H9 (cell line): ENCODE results near the gene TAF1C. TPM values are rescaled to one million over a fixed set of nuclear protein-coding genes. Genes with fewer than 3 reads are reported as not detected.

Source experiments
- DNase-seq: peaks from one replicate; pipeline ENCODE4 v3.0.0-alpha.2; 2017
- H2AFZ ChIP-seq: one replicate; pipeline ENCODE4 v1.6.1; 2013; ENCODE audit warnings: mild to moderate bottlenecking, low read length, control low read depth, moderate library complexity
- H2AK5ac ChIP-seq: 2 replicates; pipeline ENCODE4 v1.6.1; 2013; ENCODE audit warnings: low read length, control low read depth, mixed read lengths; ENCODE audit not compliant: insufficient read length
- H2BK120ac ChIP-seq: one replicate; pipeline ENCODE4 v1.6.1; 2013; ENCODE audit warnings: low read depth, mild to moderate bottlenecking, low read length, control low read depth, inconsistent platforms; ENCODE audit not compliant: poor library complexity, severe bottlenecking
- H2BK12ac ChIP-seq: 2 replicates; pipeline ENCODE4 v1.6.1; 2013; ENCODE audit warnings: low read length, control low read depth, mixed read lengths, low read depth; ENCODE audit not compliant: insufficient read length
- H2BK15ac ChIP-seq: 2 replicates; pipeline ENCODE4 v1.6.1; 2013; ENCODE audit warnings: low read depth, low read length, control low read depth
- H2BK20ac ChIP-seq: one replicate; pipeline ENCODE4 v1.6.1; 2013; ENCODE audit warnings: low read depth, mild to moderate bottlenecking, low read length, control low read depth, inconsistent platforms; ENCODE audit not compliant: poor library complexity, severe bottlenecking
- H2BK5ac ChIP-seq: 2 replicates; pipeline ENCODE4 v1.6.1; 2013; ENCODE audit warnings: low read length, control low read depth, mixed read lengths; ENCODE audit not compliant: insufficient read length
- H3K14ac ChIP-seq: 2 replicates; pipeline ENCODE4 v1.6.1; 2013; ENCODE audit warnings: low read length, control low read depth; ENCODE audit not compliant: insufficient read depth
- H3K18ac ChIP-seq: 2 replicates; pipeline ENCODE4 v1.6.1; 2013; ENCODE audit warnings: low read depth, mild to moderate bottlenecking, mixed read lengths, low read length, control low read depth; ENCODE audit not compliant: insufficient read length
- H3K23ac ChIP-seq: 2 replicates; pipeline ENCODE4 v1.6.1; 2013; ENCODE audit warnings: low read length, control low read depth, mixed read lengths, low read depth; ENCODE audit not compliant: insufficient read length
- H3K23me2 ChIP-seq: 2 replicates; pipeline ENCODE4 v1.6.1; 2013; ENCODE audit warnings: low read depth, mild to moderate bottlenecking, mixed read lengths, low read length, control low read depth; ENCODE audit not compliant: insufficient read length, poor library complexity, severe bottlenecking
- H3K27ac ChIP-seq: 2 replicates; pipeline ENCODE4 v1.5.1; 2013; ENCODE audit warnings: low read length, control low read depth, mixed read lengths, low read depth; ENCODE audit not compliant: insufficient read length
- H3K27me3 ChIP-seq: 2 replicates; pipeline ENCODE4 v1.6.1; 2013; ENCODE audit warnings: low read length, control low read depth, inconsistent platforms; ENCODE audit not compliant: insufficient read depth
- H3K4ac ChIP-seq: 2 replicates; pipeline ENCODE4 v1.6.1; 2013; ENCODE audit warnings: low read depth, mild to moderate bottlenecking, control low read depth, inconsistent platforms, low read length, moderate library complexity
- H3K4me1 ChIP-seq: 2 replicates; pipeline ENCODE4 v1.6.1; 2013; ENCODE audit warnings: low read length, control low read depth, inconsistent platforms; ENCODE audit not compliant: insufficient read depth
- H3K4me2 ChIP-seq: 2 replicates; pipeline ENCODE4 v1.6.1; 2013; ENCODE audit warnings: low read length, control low read depth, mixed read lengths; ENCODE audit not compliant: insufficient read length, insufficient read depth
- H3K56ac ChIP-seq: 2 replicates; pipeline ENCODE4 v1.6.1; 2013; ENCODE audit warnings: low read depth, mild to moderate bottlenecking, mixed read lengths, low read length, control low read depth; ENCODE audit not compliant: insufficient read length
- H3K79me1 ChIP-seq: 2 replicates; pipeline ENCODE4 v1.6.1; 2013; ENCODE audit warnings: low read depth, mild to moderate bottlenecking, moderate library complexity, low read length, control low read depth, inconsistent platforms; ENCODE audit not compliant: insufficient read depth, poor library complexity, severe bottlenecking
- H3K79me2 ChIP-seq: 2 replicates; pipeline ENCODE4 v1.6.1; 2013; ENCODE audit warnings: low read length, control low read depth, inconsistent platforms; ENCODE audit not compliant: insufficient read depth
- H3K9ac ChIP-seq: 2 replicates; pipeline ENCODE4 v1.6.1; 2013; ENCODE audit warnings: low read length, control low read depth, mixed read lengths; ENCODE audit not compliant: insufficient read length; ENCODE audit errors: extremely low read depth
- H3K9me3 ChIP-seq: one replicate; pipeline ENCODE4 v1.6.1; 2013; ENCODE audit warnings: low read depth, low read length, inconsistent platforms; ENCODE audit not compliant: control insufficient read depth
- H3T11ph ChIP-seq: one replicate; pipeline ENCODE4 v1.6.1; 2013; ENCODE audit warnings: mild to moderate bottlenecking, low read length, control low read depth, inconsistent platforms
- H4K20me1 ChIP-seq: one replicate; pipeline ENCODE4 v1.6.1; 2013; ENCODE audit not compliant: control insufficient read depth, insufficient read length, insufficient read depth
- H4K5ac ChIP-seq: 2 replicates; pipeline ENCODE4 v1.6.1; 2013; ENCODE audit warnings: low read depth, mild to moderate bottlenecking, mixed read lengths, low read length, control low read depth; ENCODE audit not compliant: insufficient read length
- H4K8ac ChIP-seq: replicated peaks from 2 replicates; pipeline ENCODE4 v1.6.1; 2013; ENCODE audit warnings: low read length, control low read depth, mixed read lengths, low read depth; ENCODE audit not compliant: insufficient read length
- H4K91ac ChIP-seq: 2 replicates; pipeline ENCODE4 v1.6.1; 2013; ENCODE audit warnings: low read depth, mild to moderate bottlenecking, moderate library complexity, mixed read lengths, low read length, control low read depth; ENCODE audit not compliant: insufficient read length
- H3K27ac Mint-ChIP-seq, 3 experiments: 2 replicates in 2 of 3; 3 replicates in 1 of 3; pipeline ENCODE4 v1.8.0; 2020 to 2021; ENCODE audit warnings: mixed read lengths in 3 of 3, mild to moderate bottlenecking in 1 of 3, moderate library complexity in 1 of 3
- H3K27me3 Mint-ChIP-seq: 2 replicates; pipeline ENCODE4 v1.8.0; 2021; ENCODE audit warnings: low read depth, mild to moderate bottlenecking, moderate library complexity, mixed read lengths
- H3K36me3 Mint-ChIP-seq, 3 experiments: 2 replicates in 2 of 3; 3 replicates in 1 of 3; pipeline ENCODE4 v1.8.0; 2020 to 2021; ENCODE audit warnings: low read depth in 3 of 3, mixed read lengths in 3 of 3; ENCODE audit not compliant: insufficient read depth in 1 of 3
- H3K4me1 Mint-ChIP-seq, 2 experiments: 2 replicates each; pipeline ENCODE4 v1.8.0; 2020; ENCODE audit warnings: mixed read lengths in 2 of 2
- H3K4me3 Mint-ChIP-seq, 2 experiments: 2 replicates in 1 of 2; 3 replicates in 1 of 2; pipeline ENCODE4 v1.8.0; 2020 to 2021; ENCODE audit warnings: mild to moderate bottlenecking in 2 of 2, mixed read lengths in 2 of 2, moderate library complexity in 1 of 2
- H3K9me3 Mint-ChIP-seq, 2 experiments: 2 replicates in 1 of 2; 3 replicates in 1 of 2; pipeline ENCODE4 v1.8.0; 2020; ENCODE audit warnings: mild to moderate bottlenecking in 2 of 2, mixed read lengths in 2 of 2, moderate library complexity in 1 of 2
- WGBS: extraction: QIAGEN DNeasy Blood & Tissue Kit; methylation state at CpG from one replicate; pipeline ENCODE4 v1.1.7; 2013; ENCODE audit warnings: missing lambda C conversion rate, low lambda C conversion rate, mixed read lengths; ENCODE audit not compliant: insufficient read length; ENCODE audit errors: extremely low coverage; 5-methylcytosine and 5-hydroxymethylcytosine counted together
- total RNA-seq: library from RNA; stranded (reverse); gene quantifications from 2 replicates; pipeline ENCODE4 v1.2.1, GENCODE V29; 2021
- TF ChIP-seq, protein P1 (sequence below): fragments of 200-600 bp; sonication (generic); conservative IDR thresholded peaks from 3 replicates; pipeline ENCODE4 v1.8.0; 2021; ENCODE audit warnings: antibody characterized with exemption, mild to moderate bottlenecking

TAF1C gene
- total RNA-seq, 1 experiment from 2014 or later: 78.6 TPM

DNA sequence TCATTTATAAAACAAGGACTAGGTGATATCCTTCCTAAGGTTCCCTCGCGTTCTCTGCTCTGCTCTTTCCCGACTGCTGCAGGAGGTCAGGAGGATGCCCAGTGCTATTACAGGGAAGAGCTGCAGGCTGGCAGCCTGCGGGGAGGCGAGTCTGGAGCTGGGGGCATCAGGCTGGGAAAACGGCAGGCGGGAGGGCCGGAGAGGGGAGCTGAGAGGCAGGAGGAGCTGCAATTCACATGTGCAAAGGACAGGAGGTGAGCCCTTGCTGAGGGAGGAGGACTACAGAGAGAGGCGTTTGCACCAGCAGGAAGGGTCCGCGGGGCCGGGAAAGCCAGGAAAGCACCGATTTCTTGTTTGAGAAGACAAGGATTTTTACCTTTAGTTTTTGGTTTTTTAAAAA is 12.2 kb upstream of the TAF1C start:
- TF ChIP-seq, protein P1, sequence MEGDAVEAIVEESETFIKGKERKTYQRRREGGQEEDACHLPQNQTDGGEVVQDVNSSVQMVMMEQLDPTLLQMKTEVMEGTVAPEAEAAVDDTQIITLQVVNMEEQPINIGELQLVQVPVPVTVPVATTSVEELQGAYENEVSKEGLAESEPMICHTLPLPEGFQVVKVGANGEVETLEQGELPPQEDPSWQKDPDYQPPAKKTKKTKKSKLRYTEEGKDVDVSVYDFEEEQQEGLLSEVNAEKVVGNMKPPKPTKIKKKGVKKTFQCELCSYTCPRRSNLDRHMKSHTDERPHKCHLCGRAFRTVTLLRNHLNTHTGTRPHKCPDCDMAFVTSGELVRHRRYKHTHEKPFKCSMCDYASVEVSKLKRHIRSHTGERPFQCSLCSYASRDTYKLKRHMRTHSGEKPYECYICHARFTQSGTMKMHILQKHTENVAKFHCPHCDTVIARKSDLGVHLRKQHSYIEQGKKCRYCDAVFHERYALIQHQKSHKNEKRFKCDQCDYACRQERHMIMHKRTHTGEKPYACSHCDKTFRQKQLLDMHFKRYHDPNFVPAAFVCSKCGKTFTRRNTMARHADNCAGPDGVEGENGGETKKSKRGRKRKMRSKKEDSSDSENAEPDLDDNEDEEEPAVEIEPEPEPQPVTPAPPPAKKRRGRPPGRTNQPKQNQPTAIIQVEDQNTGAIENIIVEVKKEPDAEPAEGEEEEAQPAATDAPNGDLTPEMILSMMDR: no peak
- Histone ChIP-seq H4K8ac (no peak overlapping the region), H2BK20ac (no peak overlapping the region), H2BK12ac (no peak overlapping the region), H2BK120ac (no peak overlapping the region), H3K4me1 (no peaks in the 10 kb centered on the region; the same call in 1 of the 2 replicates), H2AFZ (no peak overlapping the region), H2BK5ac (no peak overlapping the region), H3K56ac (no peak overlapping the region), H3T11ph (no peak overlapping the region), H4K5ac (no peak overlapping the region), H3K27ac (no peak overlapping the region), H3K9me3 (no peaks in the 10 kb centered on the region), H3K4me2 (no peak overlapping the region), H3K9ac (no peak overlapping the region), H3K23me2 (no peaks in the 10 kb centered on the region), H3K23ac (no peak overlapping the region), H3K27me3 (no peaks in the 10 kb centered on the region), H3K79me2 (no peaks in the 10 kb centered on the region), H3K18ac (no peak overlapping the region), H2BK15ac (no peak overlapping the region), H4K20me1 (no peaks in the 10 kb centered on the region), H2AK5ac (no peak overlapping the region), H3K4ac (no peak overlapping the region), H3K14ac (no peak overlapping the region), H4K91ac (no peak overlapping the region), H3K79me1 (no peaks in the 10 kb centered on the region)
- peak overlapping the region in 1 of 3 experiments; percentile 16; a peak in 1 of 7 replicates for H3K27ac Mint-ChIP-seq
- DNase-seq: no peak
- H3K4me1 Mint-ChIP-seq: peaks cover 6 to 26% of the 10 kb centered on the region in 2 experiments; a peak in 3 of 4 replicates
- no peak overlapping the region; a peak in 1 of 5 replicates for H3K4me3 Mint-ChIP-seq
- WGBS: no CpG with 5 or more reads among the region's 13 CpGs
- no peaks in the 10 kb centered on the region; a peak in 1 of 5 replicates for H3K9me3 Mint-ChIP-seq
- no peaks in the 10 kb centered on the region for H3K36me3 Mint-ChIP-seq
- peaks cover 1% of the 10 kb centered on the region; the same call in 1 of the 2 replicates for H3K27me3 Mint-ChIP-seq
